Measurements from ENCODE around the gene PCYT1A. TPM values are rescaled to one million over a fixed set of nuclear protein-coding genes. Genes with fewer than 3 reads are reported as not detected.

PCYT1A gene
- total and polyA plus RNA-seq, 2 donors (not counting 1 experiment from before 2014, with no cell fraction given) = 56.6 to 61.2 TPM

DNA sequence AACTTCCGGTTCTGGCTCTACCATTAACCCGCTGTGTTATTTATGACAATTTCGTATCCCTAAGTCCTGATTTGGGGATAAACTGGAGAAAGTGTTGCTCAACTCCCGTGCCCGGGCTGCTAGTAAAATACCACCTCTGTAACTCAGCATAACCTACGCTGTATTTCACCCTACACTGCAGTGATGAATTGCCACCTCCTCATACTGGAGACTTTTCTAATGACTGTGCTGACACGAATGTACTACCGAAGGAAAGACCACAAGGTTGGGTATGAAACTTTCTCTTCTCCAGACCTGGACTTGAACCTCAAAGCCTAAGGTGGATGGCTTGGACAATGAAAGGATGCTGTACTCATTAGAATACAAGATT is 54.7 kb downstream of the PCYT1A start:
- Mint-ChIP-seq H3K4me3 (no peak overlapping the region), H3K27me3 (no peaks in the 10 kb centered on the region), H3K4me1 (peaks cover 9% of the 10 kb centered on the region), H3K9me3 (ENCODE audit: insufficient read depth) (no peaks in the 10 kb centered on the region), H3K27ac (no peak overlapping the region)
- DNase-seq (no peak), ATAC-seq (ENCODE audit: low read depth) (no peak)
- Histone ChIP-seq H3K27me3 (replicated peaks in 1 of 4; ENCODE audit: control extremely low read depth in 1 of 4, control insufficient read depth in 3 of 4, insufficient read depth in 4 of 4, low read length in 3 of 4) (no peaks in the 10 kb centered on the region), H4K20me1 (ENCODE audit: control insufficient read depth, insufficient read depth, low read length, poor library complexity, severe bottlenecking) (no peaks in the 10 kb centered on the region), H2AFZ (ENCODE audit: insufficient read depth, low read depth, low read length, poor library complexity, severe bottlenecking) (no peak overlapping the region), H3K79me2 (ENCODE audit: control insufficient read depth, insufficient read depth, low read length) (no peaks in the 10 kb centered on the region), H3K27ac (ENCODE audit: low read length in 2 of 2) (no peak overlapping the region), H3K4me3 (ENCODE audit: control extremely low read depth in 1 of 5, extremely low read depth in 1 of 5, insufficient read depth in 1 of 5, low read depth in 2 of 5, low read length in 4 of 5) (no peak overlapping the region), H3K9me3 (ENCODE audit: control extremely low read depth in 1 of 3, control insufficient read depth in 2 of 3, insufficient read depth in 1 of 3, low read length in 2 of 3) (no peaks in the 10 kb centered on the region), H3K9ac (ENCODE audit: low read length) (no peak overlapping the region), H3K4me1 (ENCODE audit: control insufficient read depth in 2 of 2, insufficient read depth in 2 of 2, low read length in 2 of 2) (peaks cover 0 to 5% of the 10 kb centered on the region in 2 donors), H3K36me3 (replicated peaks in 1 of 2; ENCODE audit: control extremely low read depth in 1 of 2, control insufficient read depth in 1 of 2, extremely low read depth in 1 of 2, insufficient read depth in 2 of 2, low read length in 1 of 2) (peaks cover 0 to 9% of the 10 kb centered on the region in 2 experiments), H3K4me2 (replicated peaks; ENCODE audit: low read depth, low read length, poor library complexity, severe bottlenecking) (no peak overlapping the region)
- CTCF ChIA-PET = no interaction called here
- intact Hi-C loops (cut with micrococcal nuclease) = no loop called here
- 85% methylated on average over 7 of the region's 8 CpGs for WGBS (ENCODE audit: insufficient coverage)
- POLR2A ChIA-PET = no interaction called here
- TF ChIP-seq, protein P1, sequence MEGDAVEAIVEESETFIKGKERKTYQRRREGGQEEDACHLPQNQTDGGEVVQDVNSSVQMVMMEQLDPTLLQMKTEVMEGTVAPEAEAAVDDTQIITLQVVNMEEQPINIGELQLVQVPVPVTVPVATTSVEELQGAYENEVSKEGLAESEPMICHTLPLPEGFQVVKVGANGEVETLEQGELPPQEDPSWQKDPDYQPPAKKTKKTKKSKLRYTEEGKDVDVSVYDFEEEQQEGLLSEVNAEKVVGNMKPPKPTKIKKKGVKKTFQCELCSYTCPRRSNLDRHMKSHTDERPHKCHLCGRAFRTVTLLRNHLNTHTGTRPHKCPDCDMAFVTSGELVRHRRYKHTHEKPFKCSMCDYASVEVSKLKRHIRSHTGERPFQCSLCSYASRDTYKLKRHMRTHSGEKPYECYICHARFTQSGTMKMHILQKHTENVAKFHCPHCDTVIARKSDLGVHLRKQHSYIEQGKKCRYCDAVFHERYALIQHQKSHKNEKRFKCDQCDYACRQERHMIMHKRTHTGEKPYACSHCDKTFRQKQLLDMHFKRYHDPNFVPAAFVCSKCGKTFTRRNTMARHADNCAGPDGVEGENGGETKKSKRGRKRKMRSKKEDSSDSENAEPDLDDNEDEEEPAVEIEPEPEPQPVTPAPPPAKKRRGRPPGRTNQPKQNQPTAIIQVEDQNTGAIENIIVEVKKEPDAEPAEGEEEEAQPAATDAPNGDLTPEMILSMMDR (IDR thresholded peaks at IDR 0.05) = no peak
- no peak for TF ChIP-seq EZH2 (IDR thresholded peaks at IDR 0.05; ENCODE audit: borderline replicate concordance, insufficient read depth, low read depth, low read length, poor library complexity, severe bottlenecking)

DNA sequence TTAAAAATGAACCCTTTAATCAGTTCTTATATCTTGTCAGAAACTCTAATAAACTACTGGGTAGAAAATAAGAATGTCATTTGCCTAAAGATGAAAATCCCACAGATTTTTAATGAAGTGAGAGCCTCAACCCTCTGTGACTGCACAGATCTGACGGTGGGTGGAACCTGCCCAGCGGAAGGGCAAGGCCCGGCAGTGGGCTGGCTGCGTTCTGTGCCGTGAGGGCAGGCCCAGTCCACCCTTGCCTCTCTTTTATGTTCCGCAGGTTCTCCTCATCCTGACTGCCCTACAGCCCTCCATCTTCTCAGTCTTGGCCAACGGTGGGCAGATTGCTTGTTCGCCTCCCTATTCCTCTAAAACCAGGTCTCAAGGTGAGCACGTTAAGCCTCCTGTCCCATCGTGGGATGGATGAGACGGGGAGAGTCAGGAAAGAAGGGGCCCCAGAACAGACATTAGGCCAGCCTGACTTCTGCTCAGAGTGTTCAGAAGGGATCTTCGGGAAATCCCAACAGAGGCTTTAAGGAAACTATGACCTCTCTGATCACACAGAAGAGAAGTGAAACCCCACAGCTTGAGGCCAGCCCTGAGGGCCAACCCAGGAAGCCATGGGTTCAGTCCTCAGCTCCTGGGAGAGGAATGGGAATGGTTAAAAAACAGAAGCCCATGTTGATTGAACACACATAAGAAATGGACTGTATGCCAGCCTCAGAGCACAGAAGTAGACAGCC is 55.2 kb downstream of the PCYT1A start:
- no peak overlapping the region for H3K4me3 ChIP-seq (ENCODE audit: control extremely low read depth in 1 of 5, extremely low read depth in 1 of 5, insufficient read depth in 1 of 5, low read depth in 2 of 5, low read length in 4 of 5)
- H3K27ac ChIP-seq (ENCODE audit: low read length in 2 of 2) = no peak overlapping the region
- no peak overlapping the region for H3K4me2 ChIP-seq (replicated peaks; ENCODE audit: low read depth, low read length, poor library complexity, severe bottlenecking)
- TF ChIP-seq EZH2 (IDR thresholded peaks at IDR 0.05; ENCODE audit: borderline replicate concordance, insufficient read depth, low read depth, low read length, poor library complexity, severe bottlenecking) = no peak
- TF ChIP-seq, protein P1 (IDR thresholded peaks at IDR 0.05) = no peak
- H3K9ac ChIP-seq (ENCODE audit: low read length) = no peak overlapping the region
- no peak overlapping the region for H3K27ac Mint-ChIP-seq
- H4K20me1 ChIP-seq (ENCODE audit: control insufficient read depth, insufficient read depth, low read length, poor library complexity, severe bottlenecking) = no peaks in the 10 kb centered on the region
- intact Hi-C loops (cut with micrococcal nuclease) = no loop called here
- ChIA-PET POLR2A (no interaction called here), CTCF (no interaction called here)
- peaks cover 0 to 5% of the 10 kb centered on the region in 2 donors for H3K4me1 ChIP-seq (ENCODE audit: control insufficient read depth in 2 of 2, insufficient read depth in 2 of 2, low read length in 2 of 2)
- ATAC-seq (ENCODE audit: low read depth) (no peak), DNase-seq (no peak)
- no peaks in the 10 kb centered on the region for H3K27me3 ChIP-seq (replicated peaks in 1 of 4; ENCODE audit: control extremely low read depth in 1 of 4, control insufficient read depth in 3 of 4, insufficient read depth in 4 of 4, low read length in 3 of 4)
- no peak overlapping the region for H2AFZ ChIP-seq (ENCODE audit: insufficient read depth, low read depth, low read length, poor library complexity, severe bottlenecking)
- no peaks in the 10 kb centered on the region for H3K9me3 ChIP-seq (ENCODE audit: control extremely low read depth in 1 of 3, control insufficient read depth in 2 of 3, insufficient read depth in 1 of 3, low read length in 2 of 3)
- H3K27me3 Mint-ChIP-seq = no peaks in the 10 kb centered on the region
- H3K4me1 Mint-ChIP-seq = peaks cover 9% of the 10 kb centered on the region
- no peak overlapping the region for H3K4me3 Mint-ChIP-seq
- H3K79me2 ChIP-seq (ENCODE audit: control insufficient read depth, insufficient read depth, low read length) = no peaks in the 10 kb centered on the region
- H3K36me3 ChIP-seq (replicated peaks in 1 of 2; ENCODE audit: control extremely low read depth in 1 of 2, control insufficient read depth in 1 of 2, extremely low read depth in 1 of 2, insufficient read depth in 2 of 2, low read length in 1 of 2) = peaks cover 0 to 4% of the 10 kb centered on the region in 2 experiments
- 94% methylated on average over 6 of the region's 12 CpGs for WGBS (ENCODE audit: insufficient coverage)
- no peaks in the 10 kb centered on the region for H3K9me3 Mint-ChIP-seq (ENCODE audit: insufficient read depth)

All from B cell (primary cell).